ENCODE results near the gene SAYSD1.
A peak's percentile ranks its signal among the peaks of the same experiment; 100 is the strongest.

SAYSD1 gene

GRCh38 chr6:39102071-39102820 is 12.7 kb downstream of the SAYSD1 start:
- H3K4me3 ChIP-seq (ENCODE audit: low read depth, low read length) = no peak overlapping the region
- peak; percentile 49 for TF ChIP-seq CTCF (IDR thresholded peaks at IDR 0.05; ENCODE audit: insufficient read depth, low read depth, low read length, missing control alignments)
- peak; percentile 52 for DNase-seq (ENCODE audit: low read depth)

DNA sequence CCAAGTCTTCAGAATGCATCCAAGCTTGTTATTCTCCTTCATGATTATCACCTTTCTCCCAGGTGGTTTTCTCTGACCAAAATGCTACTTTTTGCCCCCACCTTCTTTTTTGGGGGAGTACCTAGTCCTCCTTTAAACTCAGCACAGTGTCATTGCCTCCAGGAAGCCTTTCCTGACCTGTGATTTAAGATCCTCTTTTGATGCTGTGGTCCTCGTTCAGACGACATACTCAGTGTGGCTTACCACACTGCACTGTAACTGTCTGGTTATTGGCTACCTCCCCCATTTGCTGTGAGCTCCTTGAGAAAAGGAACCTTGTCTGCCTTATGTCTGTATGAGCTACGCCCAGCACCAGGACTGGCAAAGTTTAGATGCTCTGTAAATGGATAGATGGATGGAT is 14.6 kb downstream of the SAYSD1 start:
- TF ChIP-seq CTCF (IDR thresholded peaks at IDR 0.05; ENCODE audit: insufficient read depth, low read depth, low read length, missing control alignments) = no peak
- DNase-seq (ENCODE audit: low read depth) = no peak
- H3K4me3 ChIP-seq (ENCODE audit: low read depth, low read length) = no peak overlapping the region

GRCh38 chr6:39095578-39095977 is 19.4 kb downstream of the SAYSD1 start:
- no peak for TF ChIP-seq CTCF (IDR thresholded peaks at IDR 0.05; ENCODE audit: insufficient read depth, low read depth, low read length, missing control alignments)

DNA sequence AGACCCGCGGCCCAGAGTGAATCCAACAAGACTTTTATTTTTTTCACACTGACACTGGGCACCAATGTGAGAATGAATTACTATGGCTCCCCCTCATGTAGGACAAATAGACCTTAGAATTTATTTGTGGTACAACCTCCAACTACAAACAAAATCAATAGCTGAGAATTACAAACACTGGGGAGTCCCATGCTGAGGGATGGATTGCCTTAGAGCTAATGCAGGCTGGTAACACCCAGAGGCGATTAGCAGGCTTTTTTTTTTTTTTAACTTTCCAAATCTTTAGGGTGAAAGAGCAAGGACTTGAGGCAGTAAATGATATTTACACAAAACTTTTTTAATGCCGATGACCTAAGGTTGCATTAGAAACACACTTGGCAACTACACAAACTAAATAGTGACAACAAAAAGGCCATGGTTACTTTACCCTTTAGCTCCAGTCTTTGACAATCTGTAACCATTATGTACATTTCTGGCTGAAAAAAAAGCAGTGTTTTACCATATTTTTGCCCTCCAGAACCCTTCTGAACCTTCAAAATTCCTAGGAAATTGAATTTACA is 21.8 kb downstream of the SAYSD1 start:
- no peak for DNase-seq (ENCODE audit: low read depth)
- H3K4me3 ChIP-seq (ENCODE audit: low read depth, low read length) = no peak overlapping the region
- no peak for TF ChIP-seq CTCF (IDR thresholded peaks at IDR 0.05; ENCODE audit: insufficient read depth, low read depth, low read length, missing control alignments)

More at GRCh38 chr6:39095578-39095977, 19.4 kb downstream of the SAYSD1 start:
- no peak overlapping the region for H3K4me3 ChIP-seq (ENCODE audit: low read depth, low read length)
- DNase-seq (ENCODE audit: low read depth) = no peak

DNA sequence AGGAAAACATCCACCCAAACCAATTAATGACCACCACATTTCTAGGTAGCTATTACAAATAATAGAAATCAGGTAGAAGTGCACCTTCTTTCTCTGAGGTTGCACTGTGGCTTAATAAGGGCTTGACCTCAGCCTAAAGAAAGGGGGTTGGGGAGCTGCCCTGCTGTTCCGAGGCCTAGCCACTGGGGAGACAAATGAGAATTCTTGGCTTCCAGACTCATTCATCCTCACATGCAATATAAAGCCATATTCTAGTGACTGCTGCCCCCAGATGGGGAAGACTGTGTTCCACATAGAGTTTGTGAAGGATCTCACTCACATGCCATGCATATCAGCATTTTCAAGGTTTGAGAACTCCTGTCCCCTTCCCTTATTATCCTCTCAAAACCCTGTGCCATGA is 22.9 kb downstream of the SAYSD1 start:
- DNase-seq (ENCODE audit: low read depth) = peak; percentile 29
- H3K4me3 ChIP-seq (ENCODE audit: low read depth, low read length) = no peak overlapping the region
- TF ChIP-seq CTCF (IDR thresholded peaks at IDR 0.05; ENCODE audit: insufficient read depth, low read depth, low read length, missing control alignments) = peak; percentile 10

DNA sequence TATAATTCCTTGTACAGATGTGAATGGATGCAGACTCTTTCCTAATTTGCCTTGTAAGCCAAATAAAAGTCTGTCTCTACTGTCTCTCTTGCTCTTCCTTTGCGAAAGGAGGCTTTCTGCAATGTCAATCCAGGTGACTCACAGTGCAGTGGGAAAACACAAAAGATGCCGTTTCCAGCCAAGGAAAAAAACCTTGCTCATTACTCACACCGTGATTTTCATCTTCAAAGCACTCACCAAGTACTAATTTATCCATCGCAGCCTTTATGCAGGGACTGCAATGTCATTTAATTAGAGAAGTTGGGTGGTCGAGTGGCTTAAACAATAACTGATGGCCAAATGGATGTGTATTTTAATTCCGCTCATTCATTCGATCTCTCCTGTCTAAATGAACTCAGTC is 23.8 kb downstream of the SAYSD1 start:
- TF ChIP-seq CTCF (IDR thresholded peaks at IDR 0.05; ENCODE audit: insufficient read depth, low read depth, low read length, missing control alignments) = no peak
- DNase-seq (ENCODE audit: low read depth) = no peak
- H3K4me3 ChIP-seq (ENCODE audit: low read depth, low read length) = no peak overlapping the region
